Muscle layer of duodenum (tissue), 2 donors: Measurements from ENCODE around the gene FAM151A.

Experiments
- H3K27ac ChIP-seq: one replicate; pipeline ENCODE4 v1.7.0; 2013; ENCODE audit warnings: mild to moderate bottlenecking, low read length
- H3K27me3 ChIP-seq: one replicate; pipeline ENCODE4 v1.7.0; 2013; ENCODE audit warnings: low read depth, mild to moderate bottlenecking, control low read depth, low read length
- H3K36me3 ChIP-seq, 2 donors: one replicate each; pipeline ENCODE4 v1.7.0; 2013; ENCODE audit warnings: low read length in 2 of 2, control low read depth in 1 of 2, mild to moderate bottlenecking in 1 of 2; ENCODE audit not compliant: insufficient read depth in 2 of 2, control insufficient read depth in 1 of 2
- H3K4me1 ChIP-seq, 2 donors: one replicate each; pipeline ENCODE4 v1.7.0; 2013; ENCODE audit warnings: low read length in 2 of 2, mild to moderate bottlenecking in 2 of 2, control low read depth in 1 of 2, moderate library complexity in 1 of 2; ENCODE audit not compliant: insufficient read depth in 2 of 2, control insufficient read depth in 1 of 2
- H3K4me3 ChIP-seq, 2 donors: one replicate each; pipeline ENCODE4 v1.7.0; 2013; ENCODE audit warnings: low read length in 2 of 2, low read depth in 1 of 2, mild to moderate bottlenecking in 1 of 2
- H3K9me3 ChIP-seq, 2 donors: one replicate each; pipeline ENCODE4 v1.7.0; 2013; ENCODE audit warnings: low read length in 2 of 2, control low read depth in 1 of 2, mild to moderate bottlenecking in 1 of 2; ENCODE audit not compliant: control insufficient read depth in 1 of 2
- donor health status: healthy.

Gene FAM151A

DNA sequence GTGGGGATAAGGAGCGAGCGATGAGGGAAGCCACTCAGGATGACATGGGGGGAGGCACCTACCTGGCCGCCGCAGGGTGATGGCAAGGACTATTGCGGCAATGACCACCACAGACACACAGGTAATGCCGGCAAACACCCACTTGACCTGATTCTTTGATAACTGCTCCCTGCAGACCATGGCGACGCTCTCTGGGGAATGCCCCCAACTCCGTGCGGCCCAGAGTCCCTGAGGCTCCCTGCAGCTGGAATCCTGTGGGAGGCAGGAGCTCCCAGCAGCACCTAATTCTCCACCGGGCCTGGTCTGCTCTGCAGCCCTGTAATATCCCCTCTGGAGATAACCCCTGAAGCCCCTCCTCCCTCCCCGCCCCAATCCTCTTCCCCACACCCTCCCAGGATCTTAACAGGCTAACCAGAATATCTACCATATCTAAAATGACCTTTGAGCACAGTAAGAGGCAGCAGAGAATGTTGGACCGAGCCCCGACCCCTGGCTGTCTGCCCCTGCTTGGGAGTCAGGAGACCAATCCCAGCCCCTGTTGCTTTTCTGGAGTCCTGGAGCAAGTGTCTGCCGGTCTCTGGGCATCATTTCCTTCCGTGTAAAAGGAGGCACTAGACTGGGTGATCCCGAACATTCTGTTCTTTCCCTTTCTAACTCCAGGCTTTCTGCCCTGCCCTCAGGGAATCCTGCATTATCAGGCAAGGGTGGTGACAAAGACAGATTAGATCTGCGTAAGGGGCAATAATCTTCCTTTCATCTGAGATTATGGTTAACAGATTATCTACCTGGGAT is at the start of gene FAM151A:
Gene FAM151A (minus strand): TSS at position 310 of the 792 bp plus-strand sequence. CDS start 130 bp downstream, at position 180.
- Histone ChIP-seq H3K27ac (no peak within 1 kb of the TSS), H3K36me3 (no peaks in the 10 kb centered on the region), H3K9me3 (no peaks in the 10 kb centered on the region), H3K27me3 (no peaks in the 10 kb centered on the region), H3K4me3 (no peak within 1 kb of the TSS), H3K4me1 (peaks cover 0 to 4% of the 10 kb centered on the region in 2 donors)

GRCh38 chr1:54671985-54672608 is 48.8 kb upstream of the FAM151A start:
- Histone ChIP-seq H3K36me3 (peaks cover 0 to 31% of the 10 kb centered on the region in 2 donors), H3K9me3 (peaks cover 0 to 3% of the 10 kb centered on the region in 2 donors), H3K27me3 (no peaks in the 10 kb centered on the region), H3K4me1 (no peaks in the 10 kb centered on the region), H3K4me3 (no peak overlapping the region), H3K27ac (no peak overlapping the region)

GRCh38 chr1:54668567-54668966 is 45.2 kb upstream of the FAM151A start:
- Histone ChIP-seq H3K36me3 (peaks cover 6 to 28% of the 10 kb centered on the region in 2 donors), H3K9me3 (peaks cover 0 to 3% of the 10 kb centered on the region in 2 donors)

GRCh38 chr1:54667797-54668196 is 44.5 kb upstream of the FAM151A start:
- no peaks in the 10 kb centered on the region for H3K27me3 ChIP-seq
- no peak overlapping the region for H3K27ac ChIP-seq
- H3K9me3 ChIP-seq: peaks cover 0 to 3% of the 10 kb centered on the region in 2 donors
- no peaks in the 10 kb centered on the region for H3K4me1 ChIP-seq
- H3K36me3 ChIP-seq: peaks cover 6 to 20% of the 10 kb centered on the region in 2 donors
- no peak overlapping the region for H3K4me3 ChIP-seq

More at GRCh38 chr1:54668567-54668966, 45.2 kb upstream of the FAM151A start:
- H3K27ac ChIP-seq: no peak overlapping the region
- no peaks in the 10 kb centered on the region for H3K27me3 ChIP-seq
- H3K4me3 ChIP-seq: no peak overlapping the region
- H3K4me1 ChIP-seq: no peaks in the 10 kb centered on the region

- no peaks in the 10 kb centered on the region for H3K27me3 ChIP-seq
- H3K27ac ChIP-seq: no peak overlapping the region
- H3K36me3 ChIP-seq: peaks cover 6 to 17% of the 10 kb centered on the region in 2 donors
- H3K4me1 ChIP-seq: no peaks in the 10 kb centered on the region
- no peak overlapping the region for H3K4me3 ChIP-seq
- H3K9me3 ChIP-seq: peaks cover 0 to 3% of the 10 kb centered on the region in 2 donors
Observed at GRCh38 chr1:54666333-54666732, 43.0 kb upstream of the FAM151A start.

- no peak overlapping the region for H3K27ac ChIP-seq
- no peaks in the 10 kb centered on the region for H3K4me1 ChIP-seq
- peaks cover 6 to 17% of the 10 kb centered on the region in 2 donors for H3K36me3 ChIP-seq
- no peak overlapping the region for H3K4me3 ChIP-seq
- peaks cover 0 to 3% of the 10 kb centered on the region in 2 donors for H3K9me3 ChIP-seq
- no peaks in the 10 kb centered on the region for H3K27me3 ChIP-seq
Observed at GRCh38 chr1:54665852-54666251, 42.5 kb upstream of the FAM151A start.

DNA sequence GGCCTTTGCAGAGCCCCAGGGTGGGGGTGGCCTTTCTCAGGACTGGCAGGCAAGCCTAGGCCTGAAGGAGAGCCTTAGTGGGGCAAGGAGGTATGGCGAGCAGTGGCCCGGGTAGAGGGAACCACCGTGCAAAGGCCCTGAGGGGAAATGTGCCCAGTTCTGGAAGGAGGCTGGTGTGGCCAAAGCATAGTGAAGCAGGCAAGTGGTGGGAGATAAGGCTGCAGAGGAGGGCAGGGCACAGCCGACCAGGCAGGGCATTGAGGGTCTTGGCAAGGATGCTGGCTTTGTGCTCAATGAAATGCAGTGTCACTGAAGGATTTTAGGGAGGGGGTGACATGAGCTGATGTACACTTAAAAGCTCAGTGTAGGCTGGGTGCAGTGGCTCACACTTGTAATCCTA is 41.0 kb upstream of the FAM151A start:
- Histone ChIP-seq H3K36me3 (peaks cover 6 to 17% of the 10 kb centered on the region in 2 donors), H3K4me1 (no peaks in the 10 kb centered on the region), H3K27ac (no peak overlapping the region), H3K4me3 (no peak overlapping the region), H3K27me3 (no peaks in the 10 kb centered on the region), H3K9me3 (peaks cover 0 to 3% of the 10 kb centered on the region in 2 donors)

DNA sequence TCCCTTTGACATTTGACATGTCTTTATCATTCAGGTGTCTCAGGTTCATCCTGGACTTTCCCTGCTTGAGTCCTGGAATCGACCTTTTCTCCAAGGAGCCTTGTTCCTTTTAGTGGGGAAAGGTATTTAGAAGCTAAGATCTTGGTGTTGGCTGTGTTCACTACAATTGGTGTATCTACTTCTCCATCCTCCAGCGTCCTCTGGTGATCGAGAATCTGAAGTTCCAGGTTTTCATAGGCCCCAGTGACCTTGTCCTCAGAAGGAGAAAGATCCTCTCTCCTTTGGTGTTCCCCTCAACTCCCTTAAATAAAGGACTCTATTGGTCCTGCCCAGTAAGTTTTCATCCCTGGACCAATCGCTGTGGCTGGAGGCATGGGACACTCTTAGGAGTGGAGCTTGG is 40.4 kb upstream of the FAM151A start:
- Histone ChIP-seq H3K27me3 (no peaks in the 10 kb centered on the region), H3K27ac (no peak overlapping the region), H3K4me1 (no peaks in the 10 kb centered on the region), H3K4me3 (no peak overlapping the region), H3K9me3 (peaks cover 0 to 3% of the 10 kb centered on the region in 2 donors), H3K36me3 (peaks cover 6 to 17% of the 10 kb centered on the region in 2 donors)

DNA sequence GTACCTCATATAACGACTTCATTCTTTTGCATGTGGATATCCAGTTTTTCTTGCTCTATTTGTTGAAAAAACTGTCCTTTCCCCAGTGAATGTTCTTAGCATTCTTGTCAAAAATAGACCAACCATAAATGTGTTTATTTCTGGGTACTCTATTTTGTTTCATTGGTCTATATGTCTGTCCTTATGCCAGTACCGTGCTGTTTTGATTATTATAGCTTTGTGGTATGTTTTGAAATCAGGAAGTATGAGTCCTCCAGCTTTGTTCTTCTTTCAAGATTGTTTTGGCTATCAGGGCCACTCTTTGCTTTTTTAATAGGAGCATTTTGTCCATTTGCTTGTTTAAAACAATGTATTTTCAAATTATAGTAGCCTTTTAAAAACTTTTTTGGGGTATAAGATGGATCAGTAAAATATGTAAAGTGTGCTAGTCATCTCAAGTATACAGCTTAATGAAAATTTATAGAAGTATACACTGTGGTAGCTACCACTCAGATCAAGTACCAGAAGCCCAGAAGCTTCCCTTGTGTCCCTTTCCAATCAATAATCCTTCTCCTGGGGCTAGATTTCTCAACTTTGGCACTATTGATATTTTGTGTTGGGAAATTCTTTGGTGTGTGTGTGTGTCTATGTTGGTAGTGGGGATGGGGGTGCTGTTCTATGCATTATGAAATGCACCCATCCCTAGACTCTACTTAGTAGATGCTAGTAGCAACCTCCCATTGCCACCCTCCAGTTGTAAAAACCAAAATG is 35.0 kb upstream of the FAM151A start:
- no peaks in the 10 kb centered on the region for H3K36me3 ChIP-seq
- H3K4me3 ChIP-seq: no peak overlapping the region

DNA sequence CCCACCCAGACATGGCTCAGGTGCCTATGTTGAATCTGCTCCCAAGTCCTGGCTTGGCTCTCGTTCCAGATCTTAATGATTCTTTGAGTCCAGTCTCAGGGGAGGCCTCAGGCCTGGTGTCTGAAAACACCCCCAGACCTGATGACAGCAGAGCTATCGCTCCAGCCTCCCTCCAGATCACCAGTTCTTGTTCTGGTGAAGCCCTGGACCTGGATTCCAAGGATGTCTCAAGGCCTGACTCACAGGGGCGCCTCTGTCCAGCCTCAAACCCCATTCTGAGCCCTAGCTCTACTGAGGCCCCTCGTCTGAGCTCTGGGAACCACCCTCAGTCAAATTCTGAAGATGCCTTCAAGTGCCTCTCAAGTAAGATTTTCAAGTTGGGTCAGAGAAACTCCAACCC is 29.7 kb upstream of the FAM151A start:
- Histone ChIP-seq H3K4me3 (no peak overlapping the region), H3K4me1 (peaks cover 0 to 4% of the 10 kb centered on the region in 2 donors), H3K9me3 (peaks cover 0 to under 1% of the 10 kb centered on the region in 2 donors), H3K27me3 (no peaks in the 10 kb centered on the region), H3K27ac (no peak overlapping the region), H3K36me3 (no peaks in the 10 kb centered on the region)

More for the DNA sequence above, 35.0 kb upstream of the FAM151A start:
- Histone ChIP-seq H3K27ac (no peak overlapping the region), H3K4me1 (no peaks in the 10 kb centered on the region), H3K9me3 (peaks cover 0 to 4% of the 10 kb centered on the region in 2 donors), H3K27me3 (no peaks in the 10 kb centered on the region)

- Histone ChIP-seq H3K4me3 (no peak overlapping the region), H3K27ac (no peak overlapping the region), H3K27me3 (no peaks in the 10 kb centered on the region), H3K4me1 (peaks cover 0 to 4% of the 10 kb centered on the region in 2 donors), H3K36me3 (no peaks in the 10 kb centered on the region), H3K9me3 (no peaks in the 10 kb centered on the region)
Observed at GRCh38 chr1:54652168-54652567, 28.8 kb upstream of the FAM151A start.
